SK-MEL-5 (cell line): Measurements from ENCODE around the gene DSN1. TPM values are rescaled to one million over a fixed set of nuclear protein-coding genes. Genes with fewer than 3 reads are reported as not detected.
"Not testable (repeated sequence)": the region's sequence is repeated elsewhere in the genome, so short reads cannot be mapped to it uniquely, and the experiment has no call there.

Source experiments
- DNase-seq: peaks from one replicate; pipeline ENCODE4 v3.0.0-alpha.2; 2016; ENCODE audit warnings: low read depth, low spot score
- in situ Hi-C: cut with HindIII; loops from 2 replicates; pipeline ENCODE4 v1.10.0; 2016; ENCODE audit warnings: low sequenced_read_pairs, high pct_unique_total_duplicates, low pct_unique_long_range_greater_than_20kb
- total RNA-seq: library from RNA; depleted of rRNA; stranded (reverse); fragments of >200 nt; shearing (Covaris generic); gene quantifications from 2 replicates; pipeline ENCODE4 v1.2.3, GENCODE V29; 2014

DSN1 gene
- total RNA-seq, 1 experiment from 2014 or later: 28.4 TPM

- in situ Hi-C loops: no loop called here
- no peak for DNase-seq
These were observed 26.8 kb upstream of the DSN1 start for GRCh38 chr20:36800410-36800809.

DNA sequence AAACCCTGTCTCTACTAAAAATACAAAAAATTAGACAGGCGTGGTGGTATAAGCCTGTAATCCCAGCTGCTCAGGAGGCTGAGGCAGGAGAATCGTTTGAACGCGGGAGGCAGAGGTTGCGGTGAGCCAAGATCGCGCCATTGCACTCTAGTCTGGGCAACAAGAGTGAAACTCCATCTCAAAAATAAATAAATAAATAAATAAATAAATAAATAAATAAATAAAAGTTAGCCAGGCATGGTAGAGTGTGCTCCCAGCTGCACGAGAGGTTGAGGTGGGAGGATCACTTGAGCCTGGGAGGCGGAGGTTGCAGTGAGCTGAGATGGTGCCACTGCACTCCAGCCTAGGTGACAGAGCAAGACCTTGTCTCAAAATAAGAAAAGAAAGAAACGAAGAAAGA lies 25.8 kb upstream of the DSN1 start:
- in situ Hi-C loops: not testable (repeated sequence)

DNA sequence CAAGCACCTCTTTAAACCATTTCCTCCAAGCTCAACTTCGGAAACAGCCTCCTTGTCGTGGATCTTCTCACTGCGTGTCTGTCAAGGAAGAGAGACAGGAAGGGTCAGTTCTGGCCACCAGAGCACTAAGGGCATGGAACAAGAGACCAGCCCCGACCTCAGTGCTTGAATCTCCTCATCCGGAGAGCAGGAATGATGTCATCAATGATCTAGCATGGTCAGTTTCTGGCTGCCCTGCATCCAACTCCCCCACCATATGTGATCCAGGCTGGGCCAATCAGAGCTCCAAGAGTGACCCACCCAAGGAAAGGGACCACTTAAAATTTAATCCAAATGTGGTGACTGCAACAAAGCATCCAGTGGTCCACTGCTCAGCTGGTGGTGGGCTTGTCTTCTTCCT lies 23.3 kb upstream of the DSN1 start:
- DNase-seq: no peak
- in situ Hi-C loops: no loop called here

More for the DNA sequence above, 25.8 kb upstream of the DSN1 start:
- not testable (repeated sequence) for DNase-seq

- in situ Hi-C loops: no loop called here
These were observed 22.6 kb upstream of the DSN1 start for GRCh38 chr20:36796117-36796516.

DNA sequence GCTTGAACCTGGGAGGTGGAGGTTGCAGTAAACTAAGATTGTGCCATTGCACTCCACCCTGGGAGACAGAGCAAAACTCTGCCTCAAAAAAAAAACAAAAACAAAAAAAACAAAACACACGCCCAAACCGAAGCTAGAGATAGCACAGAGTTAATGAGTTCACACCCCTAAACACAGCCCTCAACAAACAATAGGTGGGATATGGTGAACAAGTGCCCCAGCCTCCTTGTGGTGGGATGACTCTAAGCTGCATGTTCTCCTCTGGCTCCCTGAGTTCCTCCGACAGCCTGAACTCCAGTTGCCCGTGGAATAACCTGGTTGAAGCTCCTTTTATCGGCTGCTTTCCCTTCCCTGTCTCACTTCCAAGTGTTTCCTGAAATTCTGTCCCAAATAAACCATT lies 22.1 kb upstream of the DSN1 start:
- in situ Hi-C loops: no loop called here
- DNase-seq: no peak

More at GRCh38 chr20:36796117-36796516, 22.6 kb upstream of the DSN1 start:
- no peak for DNase-seq

DNA sequence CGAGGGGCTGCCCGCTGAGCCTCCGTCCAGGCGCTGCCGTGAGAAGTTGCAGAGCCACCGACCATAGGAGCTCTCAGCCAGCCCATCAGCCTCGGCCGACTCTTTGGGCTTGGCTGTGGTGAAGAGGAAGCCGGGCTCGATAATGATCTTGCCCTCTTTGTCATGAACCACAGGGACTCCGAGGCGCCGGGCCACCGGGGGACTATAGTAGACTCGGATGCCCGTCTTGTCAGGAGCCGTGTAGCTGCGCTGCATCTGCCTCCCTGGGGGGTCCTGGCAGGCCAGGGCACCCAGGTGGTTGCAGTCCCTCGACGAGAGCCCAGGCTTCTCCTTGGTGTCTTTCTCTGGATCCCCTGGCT lies 20.5 kb upstream of the DSN1 start:
- in situ Hi-C loops: no loop called here
- no peak for DNase-seq

DNA sequence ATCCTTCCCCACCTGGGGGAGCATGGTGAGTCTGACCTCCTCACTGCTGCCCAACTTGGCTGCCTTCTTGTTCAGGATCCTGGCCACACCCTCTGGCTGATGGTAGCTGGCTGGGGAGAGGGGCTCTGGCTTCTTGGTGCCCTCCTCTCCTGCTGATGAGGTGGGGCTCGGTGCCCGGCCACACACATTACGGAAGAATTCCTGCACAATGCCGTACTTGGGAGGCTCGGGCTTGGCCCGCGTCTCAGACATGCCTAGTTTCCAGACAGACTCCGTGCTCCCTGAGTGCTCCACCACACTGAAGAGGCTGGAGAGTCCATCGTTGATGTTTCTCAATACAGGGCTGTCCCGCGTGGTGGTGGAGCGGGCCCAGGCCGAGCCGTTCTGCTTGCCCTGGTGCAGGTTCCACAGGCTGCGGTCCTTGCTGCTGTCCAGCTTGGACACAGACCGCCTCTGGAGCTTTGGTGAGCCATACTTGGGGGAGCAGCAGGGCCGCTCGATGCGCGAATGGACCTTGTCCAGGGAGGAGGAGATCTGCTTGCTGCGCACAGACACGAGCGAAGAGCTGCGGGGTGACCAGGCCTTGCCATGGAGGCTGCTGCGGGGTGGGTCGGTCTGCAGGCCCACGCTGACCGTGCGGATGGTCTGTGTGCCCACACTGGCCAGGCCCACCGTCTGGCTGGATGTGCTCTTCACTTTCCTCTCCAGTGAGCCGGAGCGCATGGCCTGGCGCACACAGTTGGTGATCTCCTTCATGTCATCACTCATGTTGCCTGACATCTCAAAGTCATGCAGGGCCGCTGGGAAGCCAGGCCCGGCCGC lies 19.9 kb upstream of the DSN1 start:
- DNase-seq: no peak
- in situ Hi-C loops: no loop called here

- DNase-seq: peak; percentile 84
- in situ Hi-C loops: no loop called here
These were observed 18.9 kb upstream of the DSN1 start for GRCh38 chr20:36792422-36792821.

DNA sequence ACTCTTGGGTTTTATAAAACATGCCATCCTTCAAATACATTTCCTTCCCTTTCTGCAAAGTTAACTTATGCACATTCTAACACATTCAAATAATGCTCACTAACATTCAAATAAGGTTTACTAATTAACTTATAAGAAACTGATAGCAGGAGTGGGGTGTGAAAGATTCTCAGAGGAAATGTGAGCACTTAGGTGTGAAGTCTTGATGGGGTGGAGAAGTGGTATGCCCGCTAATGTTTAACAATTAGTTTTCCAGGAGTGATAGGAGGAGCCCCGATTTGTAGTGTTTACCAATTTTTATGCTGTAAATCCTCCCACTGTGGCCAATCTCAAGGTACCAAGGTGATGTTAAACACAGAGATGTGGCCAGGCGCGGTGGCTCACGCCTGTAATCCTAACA lies 18.3 kb upstream of the DSN1 start:
- no peak for DNase-seq
- in situ Hi-C loops: no loop called here

DNA sequence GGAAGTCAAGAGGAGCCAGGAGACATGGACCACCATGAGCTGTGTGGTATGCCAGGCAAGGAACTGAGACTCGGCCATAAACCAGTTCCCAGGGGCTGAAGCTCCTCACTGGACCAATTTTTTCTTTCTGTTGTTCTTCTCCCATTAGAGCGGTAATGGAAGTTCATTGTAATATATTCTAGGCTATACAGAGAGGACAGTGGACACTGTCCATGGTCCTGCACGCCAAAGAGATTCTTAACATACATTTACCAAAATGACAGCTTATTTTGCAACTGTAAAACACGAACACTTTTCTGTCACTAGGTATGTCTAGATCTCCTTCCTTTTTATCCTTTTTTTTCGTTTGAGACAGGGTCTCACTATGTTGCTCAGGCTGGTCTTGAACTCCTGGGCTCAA lies 13.1 kb upstream of the DSN1 start:
- in situ Hi-C loops: no loop called here
- DNase-seq: no peak

DNA sequence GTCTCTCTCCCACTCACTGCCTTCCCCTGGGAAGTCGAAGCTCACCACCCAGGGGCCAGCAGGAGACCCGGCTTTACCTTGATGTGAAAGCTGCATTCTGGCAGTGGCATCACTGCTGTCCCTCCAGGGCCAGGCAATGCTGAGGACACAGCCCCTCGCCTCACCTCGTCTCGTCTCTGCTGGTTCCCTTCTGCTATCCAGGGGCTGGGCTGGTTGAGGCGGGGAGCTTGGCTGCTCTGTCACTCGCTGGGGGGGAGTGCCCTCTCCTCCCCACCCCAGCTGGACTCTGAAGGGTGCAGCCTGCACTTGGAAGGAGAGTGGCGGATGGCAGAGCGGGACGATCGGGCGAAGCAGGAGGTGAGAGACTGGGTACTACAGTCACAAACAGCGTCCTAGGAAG lies 12.7 kb upstream of the DSN1 start:
- in situ Hi-C loops: no loop called here

DNA sequence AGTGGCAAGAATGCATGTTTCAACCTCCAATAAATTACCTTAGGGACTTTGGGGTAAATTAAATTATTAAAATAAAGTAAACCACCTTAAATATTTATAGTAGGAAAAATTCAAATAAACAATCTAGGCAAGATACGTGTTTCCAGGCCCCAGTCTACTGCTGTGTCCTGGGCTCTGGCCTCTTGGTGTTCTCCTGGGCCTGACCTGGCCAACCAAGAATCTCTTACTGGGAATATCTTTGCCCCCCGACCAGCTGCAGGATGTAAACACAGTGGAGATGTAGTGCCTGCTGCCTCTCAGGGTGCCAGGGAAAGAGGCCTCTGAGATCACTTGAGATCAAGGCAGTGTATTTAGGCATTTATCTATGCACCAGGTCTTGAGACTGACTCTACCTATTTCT lies 11.7 kb upstream of the DSN1 start:
- no peak for DNase-seq

More for the DNA sequence above, 12.7 kb upstream of the DSN1 start:
- DNase-seq: no peak

DNA sequence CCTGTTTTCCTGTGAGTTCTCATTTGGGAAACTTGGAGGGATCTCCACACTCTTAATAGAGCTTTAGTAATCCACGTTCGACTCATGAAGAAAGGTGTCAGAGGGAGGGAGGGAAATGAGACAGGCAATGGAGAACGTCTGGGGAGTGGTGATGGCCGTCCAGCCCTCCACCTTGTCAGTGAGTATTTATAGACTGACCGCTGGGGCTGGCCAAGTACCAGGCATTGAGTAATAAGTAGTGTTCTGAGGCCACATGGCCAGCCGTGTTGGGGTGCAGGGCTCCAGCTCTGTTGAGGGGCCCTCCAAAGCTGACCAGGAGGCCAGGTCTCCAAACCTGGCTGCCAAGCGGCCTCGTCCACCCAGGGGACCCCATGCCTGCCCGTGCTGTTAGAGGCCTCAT lies 11.3 kb upstream of the DSN1 start:
- DNase-seq: no peak
- in situ Hi-C loops: no loop called here

More for the DNA sequence above, 11.7 kb upstream of the DSN1 start:
- in situ Hi-C loops: no loop called here

DNA sequence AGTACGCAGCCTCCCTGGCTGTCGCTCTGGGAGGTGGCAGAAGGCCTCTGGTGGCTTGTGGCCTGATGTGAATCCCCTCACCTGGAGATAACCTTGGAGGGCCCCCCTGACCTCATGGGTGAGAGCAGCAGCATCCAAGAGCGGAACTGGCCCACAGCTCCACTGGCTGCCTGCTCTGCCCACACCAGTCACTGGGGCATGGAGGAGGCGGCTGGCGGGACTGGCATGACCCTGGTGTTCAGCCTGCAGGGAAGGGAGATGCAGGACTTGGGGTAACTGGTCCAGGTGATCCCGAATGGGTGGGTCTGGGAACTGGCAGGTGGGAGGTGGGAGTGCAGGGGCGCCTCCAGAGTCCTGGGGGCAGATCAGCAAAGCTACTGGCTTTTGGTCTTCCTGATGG lies 10.6 kb upstream of the DSN1 start:
- in situ Hi-C loops: no loop called here
- DNase-seq: no peak

DNA sequence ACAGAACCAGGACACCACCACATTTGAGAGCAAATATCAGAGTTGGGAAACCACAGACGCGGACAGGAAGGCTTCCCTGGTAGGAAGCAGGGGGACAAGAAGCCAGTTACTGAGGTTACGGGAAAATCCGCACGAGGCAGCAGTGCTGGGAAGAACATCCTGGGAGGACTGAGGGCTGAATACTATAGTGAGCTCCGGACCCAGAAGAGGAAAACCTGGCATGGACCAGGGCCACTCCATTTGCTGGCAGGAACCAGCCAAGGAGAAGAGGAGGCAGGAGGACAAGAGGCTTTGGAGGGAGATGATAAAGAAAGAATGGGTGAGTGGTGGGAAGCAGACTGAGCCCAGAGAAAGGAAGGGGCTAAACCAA lies 6.1 kb upstream of the DSN1 start:
- no peak for DNase-seq
- in situ Hi-C loops: no loop called here

GRCh38 chr20:36778831-36779655 lies 5.5 kb upstream of the DSN1 start:
- no peak for DNase-seq
- in situ Hi-C loops: no loop called here

GRCh38 chr20:36777576-36777975 lies 4.0 kb upstream of the DSN1 start:
- DNase-seq: no peak
- in situ Hi-C loops: no loop called here

GRCh38 chr20:36777167-36777566 lies 3.6 kb upstream of the DSN1 start:
- DNase-seq: no peak
- in situ Hi-C loops: no loop called here

- in situ Hi-C loops: no loop called here
- DNase-seq: no peak
These were observed 2.3 kb upstream of the DSN1 start for GRCh38 chr20:36775826-36776225.
